LoVo (cell line): ENCODE data around the gene CDH24.

ENCODE experiments used
- DNase-seq: peaks from one replicate; pipeline ENCODE4 v3.0.0-alpha.2; 2016; ENCODE audit warnings: low spot score

The CDH24 gene

DNA sequence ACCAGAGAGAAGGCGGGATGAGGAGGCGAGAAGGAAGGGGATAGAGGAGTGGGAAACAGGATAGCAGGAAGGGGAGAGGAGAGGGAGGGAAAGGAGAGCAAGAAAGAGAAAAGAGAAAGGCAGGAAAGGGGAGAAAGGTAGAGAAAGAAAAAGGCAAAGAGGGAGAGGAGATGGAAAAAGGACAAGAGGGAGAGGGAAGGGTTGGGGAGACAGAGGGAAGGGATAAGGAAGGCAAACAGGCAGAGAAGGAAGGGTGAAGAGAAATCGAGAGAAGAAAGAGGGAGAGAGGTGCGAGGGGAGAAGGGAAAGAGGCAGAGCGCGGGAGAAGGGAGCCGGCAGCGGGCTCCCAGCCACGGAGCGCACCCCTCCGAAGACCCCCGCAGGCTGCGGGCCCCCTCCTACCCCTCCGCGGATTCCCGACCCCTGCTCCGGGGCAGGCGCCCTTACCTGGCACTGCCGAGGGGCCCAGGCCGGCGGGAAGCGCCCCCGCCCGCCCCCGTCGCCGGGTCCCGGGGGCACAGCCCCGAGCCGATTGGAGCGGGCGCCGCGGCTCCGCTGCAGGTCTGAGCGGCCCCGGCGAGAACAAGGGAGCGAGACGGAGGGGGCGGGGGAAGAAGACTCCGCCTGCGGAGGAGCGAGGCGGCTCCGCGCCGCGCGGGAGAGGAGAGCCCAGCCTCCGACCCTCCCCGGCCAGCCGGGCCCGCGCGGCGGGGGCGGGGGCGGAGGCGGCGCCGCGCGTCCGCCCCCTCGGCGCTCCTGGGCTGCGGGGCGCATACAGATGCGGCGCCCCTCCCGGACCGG is at the start of gene CDH24:
Gene CDH24 (minus strand): TSS at position 565 of the 801 bp plus-strand sequence. CDS start 1,787 bp downstream, outside the sequence.
- peak; percentile 79 for DNase-seq

GRCh38 chr14:23106747-23107045 is 49.4 kb upstream of the CDH24 start:
- DNase-seq = no peak

DNA sequence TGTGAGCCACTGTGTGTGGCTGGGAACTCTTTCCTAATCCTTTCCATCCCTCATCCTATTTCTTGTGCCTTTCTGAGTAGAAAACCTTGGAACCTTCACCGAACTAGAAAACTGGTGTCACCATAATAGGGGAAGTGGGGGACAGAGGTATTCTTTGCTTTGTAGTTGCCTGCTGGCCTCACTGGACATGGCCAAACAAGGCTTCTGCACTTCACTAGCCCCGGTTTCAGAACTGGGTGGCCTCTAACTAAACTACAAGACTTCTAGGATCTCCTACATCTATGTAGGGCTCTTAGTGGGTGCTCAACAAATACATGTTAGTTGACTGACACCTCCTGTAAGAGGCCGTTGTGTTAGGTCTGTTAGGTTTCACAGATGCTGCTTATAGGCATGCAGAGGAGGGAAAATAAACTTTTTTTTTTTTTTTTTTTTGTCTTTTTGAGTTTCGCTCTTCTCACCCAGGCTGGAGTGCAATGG is 48.1 kb upstream of the CDH24 start:
- no peak for DNase-seq

DNA sequence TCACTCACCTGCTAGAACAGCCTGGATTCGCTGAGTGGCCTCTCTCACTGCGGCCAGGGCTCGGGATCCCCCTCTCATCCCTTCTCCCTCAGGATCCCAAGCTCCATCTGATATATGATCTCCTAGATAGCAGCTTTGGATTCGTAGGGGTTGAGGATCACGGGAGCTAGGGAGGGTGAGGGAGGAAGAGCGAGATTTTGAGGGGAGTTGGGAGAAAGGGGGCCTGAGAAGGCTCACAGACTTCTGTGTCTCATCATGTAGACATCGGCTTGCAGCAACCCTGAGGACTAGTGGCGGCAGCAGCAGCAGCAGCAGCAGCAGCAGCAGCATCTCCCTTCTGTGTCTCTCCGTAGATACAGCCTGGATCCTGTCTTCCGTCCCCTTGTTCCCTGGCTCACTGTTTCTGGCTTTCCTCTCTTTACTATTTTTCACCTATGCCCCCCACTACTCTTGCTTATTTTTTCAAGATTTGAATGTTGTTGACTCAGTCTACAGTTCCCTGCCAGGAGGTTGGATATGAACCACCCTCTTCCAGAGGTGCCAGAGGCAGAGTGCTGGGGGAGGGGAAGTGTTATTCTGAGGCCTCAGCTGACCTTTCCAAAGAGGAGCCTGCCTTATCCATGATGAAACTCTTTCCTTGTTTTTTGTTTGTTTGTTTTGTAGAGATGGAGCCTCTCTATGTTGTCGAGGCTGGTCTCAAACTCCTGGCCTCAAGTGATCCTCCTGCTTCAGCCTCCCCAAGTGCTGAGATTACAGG is 47.4 kb upstream of the CDH24 start, which contains the start of gene CIROP:
Gene CIROP (minus strand): TSS at position 399 of the 757 bp plus-strand sequence. CDS start 69 bp downstream, at position 330.
- DNase-seq = no peak

DNA sequence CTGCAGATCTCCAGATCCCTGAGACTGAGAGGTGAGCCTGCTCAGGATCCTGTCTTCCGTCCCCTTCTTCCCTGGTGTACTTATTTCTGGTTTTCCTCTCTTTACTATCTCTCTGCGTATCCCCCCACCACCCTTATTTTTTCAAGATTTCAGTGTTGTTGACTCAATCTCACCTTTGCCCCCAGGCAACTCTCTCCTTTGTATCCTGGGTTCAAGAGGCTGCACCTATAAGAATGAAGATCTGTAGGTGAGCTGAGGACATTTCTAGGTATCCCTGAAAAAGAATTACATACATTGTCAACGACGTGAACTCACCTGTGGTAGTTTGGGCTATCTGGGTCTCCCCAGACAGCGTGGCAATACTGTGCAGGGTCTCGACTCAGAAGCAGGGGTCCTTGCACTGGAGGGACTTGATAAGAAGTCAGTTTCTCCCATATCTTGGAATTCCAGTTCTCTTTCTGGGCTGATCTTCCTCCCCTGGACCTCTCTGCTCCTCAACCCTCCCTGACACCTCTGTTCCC is 46.8 kb upstream of the CDH24 start:
- no peak for DNase-seq

- DNase-seq = no peak
Measured at GRCh38 chr14:23103581-23103980, 46.3 kb upstream of the CDH24 start.

- no peak for DNase-seq
Measured at GRCh38 chr14:23102801-23103200, 45.5 kb upstream of the CDH24 start.

GRCh38 chr14:23101986-23102625 is 44.8 kb upstream of the CDH24 start:
- DNase-seq = no peak

GRCh38 chr14:23101213-23101970 is 44.1 kb upstream of the CDH24 start:
- DNase-seq = no peak

DNA sequence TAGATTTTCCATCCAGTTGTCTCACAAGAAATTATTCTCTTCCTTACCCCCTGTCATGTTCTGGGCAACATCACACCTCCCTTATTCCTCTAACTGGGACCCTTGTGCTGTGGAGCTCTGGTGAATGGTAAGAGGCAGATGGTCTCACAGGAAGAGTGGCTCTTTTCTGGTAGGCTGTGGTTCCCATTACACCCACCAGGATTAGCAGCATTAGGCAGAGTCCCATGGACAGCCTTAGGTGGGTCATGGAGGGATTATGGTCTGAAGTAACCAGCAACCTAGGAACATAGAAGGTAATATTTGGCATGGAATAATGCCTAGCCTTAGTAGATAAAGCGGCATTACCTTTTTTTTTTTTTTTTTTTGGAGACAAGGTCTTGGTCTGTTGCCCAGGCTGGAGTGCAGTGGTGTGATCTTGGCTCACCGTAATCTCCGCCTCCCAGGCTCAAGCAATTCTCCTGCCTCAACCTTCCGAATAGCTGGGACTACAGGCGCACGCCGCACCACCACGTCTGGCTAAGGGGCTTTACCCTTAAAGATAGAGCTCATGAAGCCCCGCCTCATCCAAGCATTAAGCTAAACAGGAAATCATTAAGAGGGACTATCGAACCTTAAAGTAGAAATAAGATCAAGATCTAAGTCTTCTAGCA is 42.0 kb upstream of the CDH24 start:
- no peak for DNase-seq

GRCh38 chr14:23097786-23098185 is 40.5 kb upstream of the CDH24 start:
- DNase-seq = no peak

DNA sequence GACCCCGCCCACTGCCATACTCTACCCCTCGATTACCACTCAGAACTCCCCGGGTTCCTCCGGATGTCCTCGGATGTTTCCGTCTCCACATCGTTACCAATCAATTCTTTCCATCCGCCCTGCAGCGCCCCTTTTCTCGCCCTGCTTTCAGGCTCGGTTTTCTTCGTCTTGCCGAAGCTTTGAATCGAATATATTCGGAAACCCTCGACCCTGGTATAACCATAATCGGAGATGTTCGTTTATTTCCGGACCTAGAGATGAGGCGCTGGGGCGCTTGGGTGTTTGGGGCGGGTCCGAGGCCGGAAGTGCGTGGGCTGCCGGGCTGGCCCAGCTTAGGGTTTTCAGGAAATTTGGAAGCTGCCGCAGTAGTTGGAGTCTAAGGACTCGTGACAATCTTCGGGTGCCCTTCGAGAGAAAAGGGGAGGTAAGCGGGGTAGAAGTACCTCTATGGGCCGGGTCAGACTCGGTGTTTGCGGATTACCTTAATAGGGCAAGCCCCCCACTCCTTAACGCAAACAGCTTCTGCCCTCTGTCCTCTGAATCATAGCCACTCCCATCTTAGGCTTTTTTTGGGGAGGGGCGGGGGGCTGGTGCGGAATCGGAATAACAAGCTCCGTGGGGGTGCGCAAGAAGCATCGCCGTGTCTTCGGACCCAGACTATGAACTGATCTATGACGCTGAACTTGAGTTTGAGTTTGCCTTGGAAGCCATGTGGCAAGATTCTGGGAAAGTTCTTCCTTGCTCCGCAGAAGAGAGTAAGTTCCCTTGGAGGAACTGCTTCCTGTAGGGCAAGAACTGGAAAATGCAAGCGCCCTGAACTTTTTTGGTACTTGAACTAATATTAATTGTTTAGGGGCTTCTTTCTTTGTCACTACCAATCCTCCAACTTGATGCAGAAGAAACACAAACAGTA is 38.1 kb upstream of the CDH24 start, which contains the start of gene C14orf119:
Gene C14orf119 (plus strand): TSS at position 310 of the 913 bp plus-strand sequence. CDS start 2,154 bp downstream, outside the sequence.
- peak; percentile 99 for DNase-seq

GRCh38 chr14:23094666-23095195 is 37.4 kb upstream of the CDH24 start, which contains the start of gene ACIN1:
Gene ACIN1, minus strand, starts transcription at chr14:23095136. Its CDS starts 24 bp downstream, at chr14:23095112.
- peak; percentile 84 for DNase-seq

- DNase-seq = no peak
Measured at GRCh38 chr14:23093991-23094665, 36.8 kb upstream of the CDH24 start.

DNA sequence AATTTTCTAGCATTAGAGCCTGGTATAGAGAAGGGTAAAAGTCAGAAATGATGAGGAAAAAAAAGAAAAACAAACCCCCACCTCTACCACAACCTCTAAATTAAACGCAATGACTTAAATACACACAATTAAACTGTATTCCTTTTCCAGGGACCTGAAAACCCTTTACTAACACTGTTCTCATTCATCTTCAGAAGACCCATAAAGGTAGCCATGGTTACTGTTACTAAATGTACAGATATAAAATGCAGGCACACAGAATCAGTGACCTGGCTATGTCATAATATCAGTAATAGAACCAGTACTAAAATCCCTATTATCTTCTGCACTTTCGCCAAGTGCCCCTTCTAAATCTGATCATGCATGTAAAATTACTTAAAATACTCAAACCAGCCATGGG is 36.2 kb upstream of the CDH24 start:
- no peak for DNase-seq

GRCh38 chr14:23093104-23093503 is 35.8 kb upstream of the CDH24 start:
- no peak for DNase-seq

GRCh38 chr14:23091294-23092225 is 34.2 kb upstream of the CDH24 start:
- DNase-seq = no peak

DNA sequence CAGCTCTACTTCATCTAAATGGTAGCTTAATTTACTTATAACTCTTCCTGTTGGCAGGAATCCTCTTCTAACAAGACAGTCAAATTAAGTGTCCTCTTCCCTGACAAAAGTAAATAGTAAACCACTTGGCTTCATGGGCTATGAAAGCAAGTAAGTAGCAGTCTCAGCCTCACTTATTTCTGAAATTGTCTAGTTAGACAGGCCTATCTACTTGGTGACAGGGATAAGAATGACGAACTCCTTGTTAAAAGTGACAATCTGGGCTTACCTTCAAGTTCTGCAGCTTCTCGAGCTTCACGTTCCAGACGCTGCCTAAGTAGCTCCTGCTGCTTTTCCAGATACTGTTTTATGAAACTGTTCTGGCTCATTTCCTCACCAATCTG is 32.9 kb upstream of the CDH24 start:
- no peak for DNase-seq
